WTC11 (cell line): ENCODE results near the gene TRAPPC8. TPM values are rescaled to one million over a fixed set of nuclear protein-coding genes. Genes with fewer than 3 reads are reported as not detected.
A peak's percentile ranks its signal among the peaks of the same experiment; 100 is the strongest.
"Not testable (repeated sequence)": the region's sequence is repeated elsewhere in the genome, so short reads cannot be mapped to it uniquely, and the experiment has no call there.

Experiments used
- ATAC-seq: fragments of 200-7000 bp; cut with Tn5 transposase; 2 replicates; pipeline ENCODE4 v1.10.0; 2021; ENCODE audit warnings: mild to moderate bottlenecking, moderate library complexity
- CTCF ChIA-PET: fragments of 300-600 bp; sonication (Branson Sonifier 250); formaldehyde crosslinking; loops from one replicate; lab custom pipeline; 2021; ENCODE audit warnings: antibody characterized with exemption; lab: Charles Lee
- POLR2A ChIA-PET: fragments of 350-600 bp; sonication (Branson Sonifier 250); formaldehyde crosslinking; loops from one replicate; lab custom pipeline; 2021; ENCODE audit warnings: antibody characterized with exemption; lab: Charles Lee
- DNase-seq: peaks from one replicate; pipeline ENCODE4 v3.0.0; 2021; ENCODE audit warnings: low spot score
- H3K27ac Mint-ChIP-seq: 2 replicates; pipeline ENCODE4 v1.8.0; 2021; ENCODE audit warnings: mixed read lengths
- H3K27me3 Mint-ChIP-seq: 2 replicates; pipeline ENCODE4 v1.8.0; 2021; ENCODE audit warnings: low read depth, mild to moderate bottlenecking, moderate library complexity, mixed read lengths
- H3K36me3 Mint-ChIP-seq: 2 replicates; pipeline ENCODE4 v1.8.0; 2021; ENCODE audit warnings: mixed read lengths
- H3K4me1 Mint-ChIP-seq: 2 replicates; pipeline ENCODE4 v1.8.0; 2022; ENCODE audit warnings: mixed read lengths
- H3K4me3 Mint-ChIP-seq: 2 replicates; pipeline ENCODE4 v1.8.0; 2021; ENCODE audit warnings: mild to moderate bottlenecking, moderate library complexity, mixed read lengths
- H3K9me3 Mint-ChIP-seq: 2 replicates; pipeline ENCODE4 v1.8.0; 2021; ENCODE audit warnings: mixed read lengths
- ESRRA ChIP-seq: sonication (generic); formaldehyde crosslinking; IDR thresholded peaks from 2 replicates; pipeline ENCODE4 v1.8.1; 2022; ENCODE audit warnings: mild to moderate bottlenecking, missing genetic modification reagents, borderline replicate concordance
- FOXP1 ChIP-seq: sonication (generic); formaldehyde crosslinking; IDR thresholded peaks from 2 replicates; pipeline ENCODE4 v1.8.0; 2022; ENCODE audit warnings: missing genetic modification reagents, mild to moderate bottlenecking, moderate library complexity, borderline replicate concordance
- HMGA2 ChIP-seq: fragments of 250-450 bp; sonication (Bioruptor Pico); IDR thresholded peaks from 2 replicates; pipeline ENCODE4 v1.4.0; 2021; ENCODE audit warnings: mild to moderate bottlenecking, moderate library complexity
- JAZF1 ChIP-seq: fragments of 250-450 bp; sonication (Bioruptor Pico); IDR thresholded peaks from 2 replicates; pipeline ENCODE4 v1.9.0; 2021; ENCODE audit warnings: moderate library complexity, mild to moderate bottlenecking, inconsistent platforms
- OVOL2 ChIP-seq: fragments of 250-450 bp; sonication (Bioruptor Pico); IDR thresholded peaks from 2 replicates; pipeline ENCODE4 v1.9.0; 2021; ENCODE audit warnings: mild to moderate bottlenecking, borderline replicate concordance
- RELA ChIP-seq: sonication (generic); formaldehyde crosslinking; IDR thresholded peaks from 2 replicates; pipeline ENCODE4 v1.8.1; 2022; ENCODE audit warnings: missing genetic modification reagents, mild to moderate bottlenecking, borderline replicate concordance
- SP1 ChIP-seq: sonication (generic); formaldehyde crosslinking; conservative IDR thresholded peaks from 2 replicates; pipeline ENCODE4 v1.8.1; 2022; ENCODE audit warnings: missing genetic modification reagents
- ZNF121 ChIP-seq: sonication (generic); formaldehyde crosslinking; IDR thresholded peaks from 2 replicates; pipeline ENCODE4 v1.8.0; 2023; ENCODE audit warnings: missing genetic modification reagents
- total RNA-seq: library from RNA; stranded (reverse); gene quantifications from 3 replicates; pipeline ENCODE4 v1.2.3, GENCODE V29; 2021
- TF ChIP-seq, protein P1 (sequence below): sonication (generic); formaldehyde crosslinking; IDR thresholded peaks from 2 replicates; pipeline ENCODE4 v1.8.1; 2023; ENCODE audit warnings: mild to moderate bottlenecking, missing genetic modification reagents
- TF ChIP-seq, protein P2 (sequence below): fragments of 250-450 bp; sonication (Bioruptor Pico); IDR thresholded peaks from 2 replicates; pipeline ENCODE4 v1.9.0; 2021; ENCODE audit warnings: moderate library complexity, mild to moderate bottlenecking, inconsistent platforms, borderline replicate concordance
- TF ChIP-seq, protein P3 (sequence below): sonication (generic); formaldehyde crosslinking; IDR thresholded peaks from 2 replicates; pipeline ENCODE4 v1.8.0; 2022; ENCODE audit warnings: mild to moderate bottlenecking, missing genetic modification reagents
- TF ChIP-seq, protein P4 (sequence below): sonication (generic); formaldehyde crosslinking; conservative IDR thresholded peaks from 2 replicates; pipeline ENCODE4 v1.8.1; 2023; ENCODE audit warnings: mild to moderate bottlenecking, low read depth, missing genetic modification reagents, moderate library complexity
- TF ChIP-seq, protein P5 (sequence below): fragments of 250-450 bp; sonication (Bioruptor Pico); IDR thresholded peaks from 2 replicates; pipeline ENCODE4 v1.9.0; 2021; ENCODE audit warnings: mild to moderate bottlenecking, borderline replicate concordance
- TF ChIP-seq, protein P6 (sequence below): fragments of 250-450 bp; sonication (Bioruptor Pico); IDR thresholded peaks from 2 replicates; pipeline ENCODE4 v1.8.0; 2021; ENCODE audit warnings: mild to moderate bottlenecking

Gene TRAPPC8
- total RNA-seq, 1 experiment from 2014 or later: 56.3 TPM

DNA sequence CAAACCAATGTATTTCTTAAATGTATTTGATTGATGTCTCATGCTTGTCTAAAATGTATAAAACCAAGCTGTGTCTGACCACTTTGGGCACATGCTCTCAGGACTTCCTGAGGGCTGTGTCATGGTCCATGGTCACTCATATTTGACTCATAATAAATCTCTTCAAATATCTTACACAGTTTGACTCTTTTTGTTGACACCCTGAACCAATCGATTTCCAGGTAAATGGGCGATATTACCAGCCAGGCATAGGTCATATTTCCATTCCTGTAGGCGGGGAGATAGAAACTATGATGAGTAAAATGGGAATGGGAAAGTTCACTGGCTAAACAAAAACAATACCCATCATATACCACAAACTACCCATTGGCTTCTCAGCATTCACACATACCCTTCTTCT lies 9.3 kb upstream of the TRAPPC8 start (continued):
- TF ChIP-seq, protein P1, sequence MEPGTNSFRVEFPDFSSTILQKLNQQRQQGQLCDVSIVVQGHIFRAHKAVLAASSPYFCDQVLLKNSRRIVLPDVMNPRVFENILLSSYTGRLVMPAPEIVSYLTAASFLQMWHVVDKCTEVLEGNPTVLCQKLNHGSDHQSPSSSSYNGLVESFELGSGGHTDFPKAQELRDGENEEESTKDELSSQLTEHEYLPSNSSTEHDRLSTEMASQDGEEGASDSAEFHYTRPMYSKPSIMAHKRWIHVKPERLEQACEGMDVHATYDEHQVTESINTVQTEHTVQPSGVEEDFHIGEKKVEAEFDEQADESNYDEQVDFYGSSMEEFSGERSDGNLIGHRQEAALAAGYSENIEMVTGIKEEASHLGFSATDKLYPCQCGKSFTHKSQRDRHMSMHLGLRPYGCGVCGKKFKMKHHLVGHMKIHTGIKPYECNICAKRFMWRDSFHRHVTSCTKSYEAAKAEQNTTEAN (CRISPR knock-in tag): no peak
- no peak for TF ChIP-seq ESRRA (CRISPR knock-in tag)
- TF ChIP-seq, protein P2, sequence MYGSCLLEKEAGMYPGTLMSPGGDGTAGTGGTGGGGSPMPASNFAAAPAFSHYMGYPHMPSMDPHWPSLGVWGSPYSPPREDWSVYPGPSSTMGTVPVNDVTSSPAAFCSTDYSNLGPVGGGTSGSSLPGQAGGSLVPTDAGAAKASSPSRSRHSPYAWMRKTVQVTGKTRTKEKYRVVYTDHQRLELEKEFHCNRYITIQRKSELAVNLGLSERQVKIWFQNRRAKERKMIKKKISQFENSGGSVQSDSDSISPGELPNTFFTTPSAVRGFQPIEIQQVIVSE (CRISPR knock-in tag): no peak
- no peak for TF ChIP-seq RELA (CRISPR knock-in tag)
- TF ChIP-seq, protein P3, sequence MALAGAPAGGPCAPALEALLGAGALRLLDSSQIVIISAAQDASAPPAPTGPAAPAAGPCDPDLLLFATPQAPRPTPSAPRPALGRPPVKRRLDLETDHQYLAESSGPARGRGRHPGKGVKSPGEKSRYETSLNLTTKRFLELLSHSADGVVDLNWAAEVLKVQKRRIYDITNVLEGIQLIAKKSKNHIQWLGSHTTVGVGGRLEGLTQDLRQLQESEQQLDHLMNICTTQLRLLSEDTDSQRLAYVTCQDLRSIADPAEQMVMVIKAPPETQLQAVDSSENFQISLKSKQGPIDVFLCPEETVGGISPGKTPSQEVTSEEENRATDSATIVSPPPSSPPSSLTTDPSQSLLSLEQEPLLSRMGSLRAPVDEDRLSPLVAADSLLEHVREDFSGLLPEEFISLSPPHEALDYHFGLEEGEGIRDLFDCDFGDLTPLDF (CRISPR knock-in tag): no peak
- TF ChIP-seq JAZF1 (CRISPR knock-in tag): no peak
- TF ChIP-seq, protein P4, sequence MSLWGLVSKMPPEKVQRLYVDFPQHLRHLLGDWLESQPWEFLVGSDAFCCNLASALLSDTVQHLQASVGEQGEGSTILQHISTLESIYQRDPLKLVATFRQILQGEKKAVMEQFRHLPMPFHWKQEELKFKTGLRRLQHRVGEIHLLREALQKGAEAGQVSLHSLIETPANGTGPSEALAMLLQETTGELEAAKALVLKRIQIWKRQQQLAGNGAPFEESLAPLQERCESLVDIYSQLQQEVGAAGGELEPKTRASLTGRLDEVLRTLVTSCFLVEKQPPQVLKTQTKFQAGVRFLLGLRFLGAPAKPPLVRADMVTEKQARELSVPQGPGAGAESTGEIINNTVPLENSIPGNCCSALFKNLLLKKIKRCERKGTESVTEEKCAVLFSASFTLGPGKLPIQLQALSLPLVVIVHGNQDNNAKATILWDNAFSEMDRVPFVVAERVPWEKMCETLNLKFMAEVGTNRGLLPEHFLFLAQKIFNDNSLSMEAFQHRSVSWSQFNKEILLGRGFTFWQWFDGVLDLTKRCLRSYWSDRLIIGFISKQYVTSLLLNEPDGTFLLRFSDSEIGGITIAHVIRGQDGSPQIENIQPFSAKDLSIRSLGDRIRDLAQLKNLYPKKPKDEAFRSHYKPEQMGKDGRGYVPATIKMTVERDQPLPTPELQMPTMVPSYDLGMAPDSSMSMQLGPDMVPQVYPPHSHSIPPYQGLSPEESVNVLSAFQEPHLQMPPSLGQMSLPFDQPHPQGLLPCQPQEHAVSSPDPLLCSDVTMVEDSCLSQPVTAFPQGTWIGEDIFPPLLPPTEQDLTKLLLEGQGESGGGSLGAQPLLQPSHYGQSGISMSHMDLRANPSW (CRISPR knock-in tag): no peak

DNA sequence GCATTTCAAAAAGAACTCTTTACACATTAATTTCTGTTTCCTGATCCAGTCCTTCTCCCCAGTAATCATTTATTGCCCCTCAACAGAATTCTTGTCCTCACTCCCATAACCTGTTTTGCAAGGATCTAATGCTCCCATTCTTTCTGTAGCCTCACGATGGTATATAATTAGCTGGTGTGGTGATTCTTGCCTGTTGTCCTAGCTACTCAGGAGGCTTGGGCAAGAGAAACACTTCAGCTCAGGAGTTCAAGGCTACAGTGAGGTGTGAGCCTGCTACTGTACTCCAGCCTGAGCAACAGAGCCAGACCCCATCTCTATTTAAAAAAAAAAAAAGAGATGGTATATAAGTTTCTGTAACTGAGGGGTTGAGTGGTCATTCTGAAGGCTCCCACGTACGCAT lies 7.7 kb upstream of the TRAPPC8 start:
- peak overlapping the region; percentile 90 for H3K27ac Mint-ChIP-seq

DNA sequence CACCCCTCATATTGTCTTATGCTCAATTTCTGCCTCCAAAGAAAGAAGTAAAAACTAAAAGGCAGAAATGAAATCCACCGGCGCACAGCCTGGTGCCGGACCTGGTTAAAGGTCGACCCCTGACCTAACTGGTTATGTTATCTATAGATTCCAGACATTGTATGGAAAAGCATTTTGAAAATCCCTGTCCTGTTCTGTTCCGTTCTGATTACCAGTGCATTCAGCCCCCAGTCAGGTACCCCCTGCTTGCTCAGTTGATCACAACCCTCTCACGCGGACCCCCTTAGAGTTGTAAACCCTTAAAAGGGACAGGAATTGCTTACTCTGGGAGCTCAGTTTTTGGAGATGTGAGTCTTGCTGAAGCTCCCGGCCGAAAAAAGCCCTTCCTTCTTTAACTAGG lies 5.4 kb upstream of the TRAPPC8 start:
- H3K9me3 Mint-ChIP-seq, CTCF ChIA-PET, H3K4me3 Mint-ChIP-seq, ATAC-seq, H3K36me3 Mint-ChIP-seq, H3K27ac Mint-ChIP-seq, DNase-seq, H3K27me3 Mint-ChIP-seq: not testable (repeated sequence)
- H3K4me1 Mint-ChIP-seq: peaks cover 65% of the 10 kb centered on the region
- POLR2A ChIA-PET: interaction anchor here (0.6 kb wide), 1 partner anchor 126 kb away, joined by 3 read pairs; no protein-coding TSS in a partner anchor

More for the DNA sequence above, 7.7 kb upstream of the TRAPPC8 start:
- DNase-seq: no peak
- H3K27me3 Mint-ChIP-seq: no peaks in the 10 kb centered on the region
- peaks cover 4% of the 10 kb centered on the region; the same call in 1 of the 2 replicates for H3K9me3 Mint-ChIP-seq
- POLR2A ChIA-PET: no interaction called here
- ATAC-seq: peak; percentile 11
- H3K4me1 Mint-ChIP-seq: peaks cover 62% of the 10 kb centered on the region
- CTCF ChIA-PET: interaction anchor here (1.3 kb wide), 1 partner anchor 27 kb away, joined by 7 read pairs; no protein-coding TSS in a partner anchor
- H3K4me3 Mint-ChIP-seq: no peak overlapping the region
- TF ChIP-seq ZNF121 (CRISPR knock-in tag): peak; percentile 94
- TF ChIP-seq HMGA2 (CRISPR knock-in tag): no peak
- H3K36me3 Mint-ChIP-seq: peaks cover 5% of the 10 kb centered on the region; the same call in 1 of the 2 replicates

DNA sequence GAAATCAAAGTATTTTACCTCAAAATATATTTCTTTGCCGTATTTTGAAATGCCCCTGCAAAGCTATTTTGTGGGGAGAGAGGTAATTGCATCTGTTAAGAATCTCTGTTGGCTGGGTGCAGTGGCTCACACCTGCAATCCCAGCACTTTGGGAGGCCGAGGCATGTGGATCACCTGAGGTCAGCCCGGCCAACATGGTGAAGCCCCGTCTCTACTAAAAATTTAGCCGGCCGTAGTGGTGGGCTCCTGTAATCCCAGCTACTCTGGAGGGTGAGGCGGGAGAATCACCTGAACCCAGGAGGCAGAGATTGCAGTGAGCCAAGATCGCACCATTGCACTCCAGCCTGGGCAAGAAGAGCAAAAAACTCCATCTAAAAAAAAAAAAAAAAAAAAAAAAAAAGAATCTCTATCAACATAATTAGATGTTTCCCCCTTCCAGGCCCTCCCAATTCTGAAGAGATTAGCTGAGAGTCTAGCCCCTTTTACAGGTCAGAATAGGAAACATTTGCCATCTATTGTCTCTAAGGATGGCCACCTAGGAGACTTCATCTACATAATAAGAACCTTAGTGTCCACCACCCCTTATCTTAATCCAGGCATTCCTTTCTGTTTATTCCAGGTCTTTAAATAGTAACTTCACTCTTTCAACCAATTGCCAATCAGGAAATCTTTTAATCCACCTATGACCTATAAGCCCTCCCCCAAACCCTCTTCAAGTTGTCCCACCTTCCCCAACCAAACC lies 3.5 kb upstream of the TRAPPC8 start:
- ChIA-PET POLR2A (interaction anchor here (0.6 kb wide), 2 partner anchors 52 to 83 kb away, joined by 5 to 6 read pairs; no protein-coding TSS in a partner anchor), CTCF (interaction anchor here (0.7 to 1.7 kb wide), 3 partner anchors 31 to 292 kb away, joined by 3 to 7 read pairs (median 5); no protein-coding TSS in a partner anchor)
- peaks cover 4% of the 10 kb centered on the region; the same call in 1 of the 2 replicates for H3K9me3 Mint-ChIP-seq
- peak overlapping the region; percentile 100 for H3K4me3 Mint-ChIP-seq
- H3K27ac Mint-ChIP-seq: peak overlapping the region; percentile 96
- H3K27me3 Mint-ChIP-seq: no peaks in the 10 kb centered on the region
- peak; percentile 30 for ATAC-seq
- peaks cover 58% of the 10 kb centered on the region for H3K4me1 Mint-ChIP-seq
- peaks cover 5% of the 10 kb centered on the region; the same call in 1 of the 2 replicates for H3K36me3 Mint-ChIP-seq
- DNase-seq: peak; percentile 36
- TF ChIP-seq, protein P5, sequence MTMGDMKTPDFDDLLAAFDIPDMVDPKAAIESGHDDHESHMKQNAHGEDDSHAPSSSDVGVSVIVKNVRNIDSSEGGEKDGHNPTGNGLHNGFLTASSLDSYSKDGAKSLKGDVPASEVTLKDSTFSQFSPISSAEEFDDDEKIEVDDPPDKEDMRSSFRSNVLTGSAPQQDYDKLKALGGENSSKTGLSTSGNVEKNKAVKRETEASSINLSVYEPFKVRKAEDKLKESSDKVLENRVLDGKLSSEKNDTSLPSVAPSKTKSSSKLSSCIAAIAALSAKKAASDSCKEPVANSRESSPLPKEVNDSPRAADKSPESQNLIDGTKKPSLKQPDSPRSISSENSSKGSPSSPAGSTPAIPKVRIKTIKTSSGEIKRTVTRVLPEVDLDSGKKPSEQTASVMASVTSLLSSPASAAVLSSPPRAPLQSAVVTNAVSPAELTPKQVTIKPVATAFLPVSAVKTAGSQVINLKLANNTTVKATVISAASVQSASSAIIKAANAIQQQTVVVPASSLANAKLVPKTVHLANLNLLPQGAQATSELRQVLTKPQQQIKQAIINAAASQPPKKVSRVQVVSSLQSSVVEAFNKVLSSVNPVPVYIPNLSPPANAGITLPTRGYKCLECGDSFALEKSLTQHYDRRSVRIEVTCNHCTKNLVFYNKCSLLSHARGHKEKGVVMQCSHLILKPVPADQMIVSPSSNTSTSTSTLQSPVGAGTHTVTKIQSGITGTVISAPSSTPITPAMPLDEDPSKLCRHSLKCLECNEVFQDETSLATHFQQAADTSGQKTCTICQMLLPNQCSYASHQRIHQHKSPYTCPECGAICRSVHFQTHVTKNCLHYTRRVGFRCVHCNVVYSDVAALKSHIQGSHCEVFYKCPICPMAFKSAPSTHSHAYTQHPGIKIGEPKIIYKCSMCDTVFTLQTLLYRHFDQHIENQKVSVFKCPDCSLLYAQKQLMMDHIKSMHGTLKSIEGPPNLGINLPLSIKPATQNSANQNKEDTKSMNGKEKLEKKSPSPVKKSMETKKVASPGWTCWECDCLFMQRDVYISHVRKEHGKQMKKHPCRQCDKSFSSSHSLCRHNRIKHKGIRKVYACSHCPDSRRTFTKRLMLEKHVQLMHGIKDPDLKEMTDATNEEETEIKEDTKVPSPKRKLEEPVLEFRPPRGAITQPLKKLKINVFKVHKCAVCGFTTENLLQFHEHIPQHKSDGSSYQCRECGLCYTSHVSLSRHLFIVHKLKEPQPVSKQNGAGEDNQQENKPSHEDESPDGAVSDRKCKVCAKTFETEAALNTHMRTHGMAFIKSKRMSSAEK (CRISPR knock-in tag): no peak
- TF ChIP-seq FOXP1 (CRISPR knock-in tag) (no peak), OVOL2 (CRISPR knock-in tag) (no peak), SP1 (no peak)
- TF ChIP-seq, protein P6, sequence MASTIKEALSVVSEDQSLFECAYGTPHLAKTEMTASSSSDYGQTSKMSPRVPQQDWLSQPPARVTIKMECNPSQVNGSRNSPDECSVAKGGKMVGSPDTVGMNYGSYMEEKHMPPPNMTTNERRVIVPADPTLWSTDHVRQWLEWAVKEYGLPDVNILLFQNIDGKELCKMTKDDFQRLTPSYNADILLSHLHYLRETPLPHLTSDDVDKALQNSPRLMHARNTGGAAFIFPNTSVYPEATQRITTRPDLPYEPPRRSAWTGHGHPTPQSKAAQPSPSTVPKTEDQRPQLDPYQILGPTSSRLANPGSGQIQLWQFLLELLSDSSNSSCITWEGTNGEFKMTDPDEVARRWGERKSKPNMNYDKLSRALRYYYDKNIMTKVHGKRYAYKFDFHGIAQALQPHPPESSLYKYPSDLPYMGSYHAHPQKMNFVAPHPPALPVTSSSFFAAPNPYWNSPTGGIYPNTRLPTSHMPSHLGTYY (CRISPR knock-in tag): no peak
